T-helper 2 cell treated with Interferon-gamma antibody and Interleukin-4, amounts not matched to agents 5 μg/mL and 100 μg/mL, for 36 hours (primary cell): ENCODE measurements around the gene KCND2.

ENCODE experiments used
- DNase-seq: peaks from one replicate; pipeline ENCODE4 v3.0.0; 2021; ENCODE audit warnings: low spot score
- H3K27ac Mint-ChIP-seq: one replicate; pipeline ENCODE4 v1.8.0; 2021; ENCODE audit warnings: mild to moderate bottlenecking, mixed read lengths
- H3K27me3 Mint-ChIP-seq: one replicate; pipeline ENCODE4 v1.8.0; 2021; ENCODE audit warnings: low read depth, mixed read lengths
- H3K36me3 Mint-ChIP-seq: one replicate; pipeline ENCODE4 v1.8.0; 2021; ENCODE audit warnings: low read depth, mixed read lengths
- H3K4me1 Mint-ChIP-seq: one replicate; pipeline ENCODE4 v1.8.0; 2021; ENCODE audit warnings: low read depth, mixed read lengths
- H3K4me3 Mint-ChIP-seq: one replicate; pipeline ENCODE4 v1.8.0; 2022; ENCODE audit warnings: mild to moderate bottlenecking, moderate library complexity, mixed read lengths
- H3K9me3 Mint-ChIP-seq: one replicate; pipeline ENCODE4 v1.8.0; 2021; ENCODE audit warnings: mixed read lengths

KCND2 gene

GRCh38 chr7:120274899-120275298 lies 1.9 kb downstream of the KCND2 start:
- Mint-ChIP-seq H3K4me3 (no peak overlapping the region), H3K27ac (no peak overlapping the region), H3K27me3 (peaks cover 28% of the 10 kb centered on the region), H3K4me1 (peaks cover 4% of the 10 kb centered on the region), H3K36me3 (peaks cover 2% of the 10 kb centered on the region), H3K9me3 (no peaks in the 10 kb centered on the region)
- DNase-seq, result no peak

- no peak overlapping the region for H3K4me3 Mint-ChIP-seq
- H3K4me1 Mint-ChIP-seq, result peaks cover 4% of the 10 kb centered on the region
- no peaks in the 10 kb centered on the region for H3K9me3 Mint-ChIP-seq
These were observed 3.7 kb downstream of the KCND2 start for GRCh38 chr7:120276720-120277119.

GRCh38 chr7:120278773-120279172 lies 5.8 kb downstream of the KCND2 start:
- H3K27ac Mint-ChIP-seq, result no peak overlapping the region
- no peaks in the 10 kb centered on the region for H3K4me1 Mint-ChIP-seq
- H3K36me3 Mint-ChIP-seq, result no peaks in the 10 kb centered on the region
- peaks cover 7% of the 10 kb centered on the region for H3K27me3 Mint-ChIP-seq
- H3K4me3 Mint-ChIP-seq, result no peak overlapping the region
- H3K9me3 Mint-ChIP-seq, result no peaks in the 10 kb centered on the region
- DNase-seq, result no peak

More at GRCh38 chr7:120276720-120277119, 3.7 kb downstream of the KCND2 start:
- no peak for DNase-seq
- Mint-ChIP-seq H3K36me3 (peaks cover 2% of the 10 kb centered on the region), H3K27me3 (peaks cover 24% of the 10 kb centered on the region), H3K27ac (no peak overlapping the region)

GRCh38 chr7:120280743-120281142 lies 7.8 kb downstream of the KCND2 start:
- Mint-ChIP-seq H3K27ac (no peak overlapping the region), H3K27me3 (no peaks in the 10 kb centered on the region), H3K4me1 (no peaks in the 10 kb centered on the region), H3K9me3 (no peaks in the 10 kb centered on the region), H3K36me3 (no peaks in the 10 kb centered on the region), H3K4me3 (no peak overlapping the region)
- DNase-seq, result no peak

- no peak overlapping the region for H3K4me3 Mint-ChIP-seq
- no peak for DNase-seq
- H3K36me3 Mint-ChIP-seq, result no peaks in the 10 kb centered on the region
- H3K9me3 Mint-ChIP-seq, result no peaks in the 10 kb centered on the region
- no peak overlapping the region for H3K27ac Mint-ChIP-seq
- no peaks in the 10 kb centered on the region for H3K27me3 Mint-ChIP-seq
- H3K4me1 Mint-ChIP-seq, result no peaks in the 10 kb centered on the region
These were observed 20.1 kb downstream of the KCND2 start for GRCh38 chr7:120293027-120293426.

- no peak for DNase-seq
- no peaks in the 10 kb centered on the region for H3K27me3 Mint-ChIP-seq
- H3K4me1 Mint-ChIP-seq, result no peaks in the 10 kb centered on the region
- H3K9me3 Mint-ChIP-seq, result no peaks in the 10 kb centered on the region
- H3K4me3 Mint-ChIP-seq, result no peak overlapping the region
- no peak overlapping the region for H3K27ac Mint-ChIP-seq
- H3K36me3 Mint-ChIP-seq, result no peaks in the 10 kb centered on the region
These were observed 29.2 kb downstream of the KCND2 start for GRCh38 chr7:120302190-120302589.

GRCh38 chr7:120303105-120303504 lies 30.1 kb downstream of the KCND2 start:
- Mint-ChIP-seq H3K4me3 (no peak overlapping the region), H3K4me1 (no peaks in the 10 kb centered on the region), H3K36me3 (no peaks in the 10 kb centered on the region), H3K27me3 (no peaks in the 10 kb centered on the region), H3K9me3 (no peaks in the 10 kb centered on the region), H3K27ac (no peak overlapping the region)
- no peak for DNase-seq

GRCh38 chr7:120304674-120305073 lies 31.7 kb downstream of the KCND2 start:
- H3K4me3 Mint-ChIP-seq, result no peak overlapping the region
- no peaks in the 10 kb centered on the region for H3K36me3 Mint-ChIP-seq
- H3K9me3 Mint-ChIP-seq, result no peaks in the 10 kb centered on the region
- H3K4me1 Mint-ChIP-seq, result no peaks in the 10 kb centered on the region
- no peak for DNase-seq
- H3K27ac Mint-ChIP-seq, result no peak overlapping the region
- H3K27me3 Mint-ChIP-seq, result no peaks in the 10 kb centered on the region

GRCh38 chr7:120307991-120308545 lies 35.1 kb downstream of the KCND2 start:
- Mint-ChIP-seq H3K27ac (no peak overlapping the region), H3K36me3 (no peaks in the 10 kb centered on the region), H3K4me1 (no peaks in the 10 kb centered on the region), H3K27me3 (no peaks in the 10 kb centered on the region), H3K4me3 (no peak overlapping the region), H3K9me3 (no peaks in the 10 kb centered on the region)
- DNase-seq, result no peak

- DNase-seq, result no peak
- H3K27me3 Mint-ChIP-seq, result no peaks in the 10 kb centered on the region
- no peaks in the 10 kb centered on the region for H3K9me3 Mint-ChIP-seq
- no peak overlapping the region for H3K27ac Mint-ChIP-seq
- no peak overlapping the region for H3K4me3 Mint-ChIP-seq
- H3K4me1 Mint-ChIP-seq, result no peaks in the 10 kb centered on the region
- H3K36me3 Mint-ChIP-seq, result no peaks in the 10 kb centered on the region
These were observed 38.2 kb downstream of the KCND2 start for GRCh38 chr7:120311028-120311788.

GRCh38 chr7:120320218-120320961 lies 47.4 kb downstream of the KCND2 start:
- no peak for DNase-seq
- no peaks in the 10 kb centered on the region for H3K36me3 Mint-ChIP-seq
- no peak overlapping the region for H3K27ac Mint-ChIP-seq
- H3K9me3 Mint-ChIP-seq, result no peaks in the 10 kb centered on the region
- H3K4me3 Mint-ChIP-seq, result no peak overlapping the region
- no peaks in the 10 kb centered on the region for H3K27me3 Mint-ChIP-seq
- no peaks in the 10 kb centered on the region for H3K4me1 Mint-ChIP-seq

- Mint-ChIP-seq H3K4me1 (no peaks in the 10 kb centered on the region), H3K27ac (no peak overlapping the region)
These were observed 54.1 kb downstream of the KCND2 start for GRCh38 chr7:120327054-120327453.

GRCh38 chr7:120332433-120332832 lies 59.5 kb downstream of the KCND2 start:
- Mint-ChIP-seq H3K27me3 (no peaks in the 10 kb centered on the region), H3K4me1 (no peaks in the 10 kb centered on the region), H3K4me3 (no peak overlapping the region), H3K27ac (no peak overlapping the region), H3K9me3 (no peaks in the 10 kb centered on the region), H3K36me3 (no peaks in the 10 kb centered on the region)
- DNase-seq, result no peak

More at GRCh38 chr7:120327054-120327453, 54.1 kb downstream of the KCND2 start:
- Mint-ChIP-seq H3K4me3 (no peak overlapping the region), H3K27me3 (no peaks in the 10 kb centered on the region), H3K9me3 (no peaks in the 10 kb centered on the region), H3K36me3 (no peaks in the 10 kb centered on the region)
- DNase-seq, result no peak

- Mint-ChIP-seq H3K27me3 (no peaks in the 10 kb centered on the region), H3K9me3 (no peaks in the 10 kb centered on the region), H3K27ac (no peak overlapping the region), H3K4me1 (no peaks in the 10 kb centered on the region), H3K36me3 (no peaks in the 10 kb centered on the region), H3K4me3 (no peak overlapping the region)
- no peak for DNase-seq
These were observed 61.5 kb downstream of the KCND2 start for GRCh38 chr7:120334475-120334874.
